WTC11 (cell line): Measurements from ENCODE around the gene OPCML. TPM values are rescaled to one million over a fixed set of nuclear protein-coding genes. Genes with fewer than 3 reads are reported as not detected.

Source experiments
- CBFB ChIP-seq: sonication (generic); formaldehyde crosslinking; IDR thresholded peaks from 2 replicates; pipeline ENCODE4 v1.8.1; 2022; ENCODE audit warnings: mild to moderate bottlenecking, low read depth, missing genetic modification reagents
- CREB1 ChIP-seq: sonication (generic); formaldehyde crosslinking; IDR thresholded peaks from 2 replicates; pipeline ENCODE4 v1.8.0; 2023; ENCODE audit warnings: mild to moderate bottlenecking, missing genetic modification reagents
- CREM ChIP-seq: sonication (generic); formaldehyde crosslinking; IDR thresholded peaks from 2 replicates; pipeline ENCODE4 v1.8.1; 2022; ENCODE audit warnings: mild to moderate bottlenecking, missing genetic modification reagents, moderate library complexity
- FOXP1 ChIP-seq: sonication (generic); formaldehyde crosslinking; IDR thresholded peaks from 2 replicates; pipeline ENCODE4 v1.8.0; 2022; ENCODE audit warnings: missing genetic modification reagents, mild to moderate bottlenecking, moderate library complexity, borderline replicate concordance
- GABPB1 ChIP-seq: sonication (generic); formaldehyde crosslinking; IDR thresholded peaks from 2 replicates; pipeline ENCODE4 v1.8.1; 2023; ENCODE audit warnings: mild to moderate bottlenecking, missing genetic modification reagents
- HMGA2 ChIP-seq: fragments of 250-450 bp; sonication (Bioruptor Pico); IDR thresholded peaks from 2 replicates; pipeline ENCODE4 v1.4.0; 2021; ENCODE audit warnings: mild to moderate bottlenecking, moderate library complexity
- JAZF1 ChIP-seq: fragments of 250-450 bp; sonication (Bioruptor Pico); IDR thresholded peaks from 2 replicates; pipeline ENCODE4 v1.9.0; 2021; ENCODE audit warnings: moderate library complexity, mild to moderate bottlenecking, inconsistent platforms
- JUN ChIP-seq: sonication (generic); formaldehyde crosslinking; IDR thresholded peaks from 2 replicates; pipeline ENCODE4 v1.8.0; 2023; ENCODE audit warnings: mild to moderate bottlenecking, missing genetic modification reagents
- NR1H2 ChIP-seq: sonication (generic); formaldehyde crosslinking; IDR thresholded peaks from 2 replicates; pipeline ENCODE4 v1.9.0; 2021; ENCODE audit warnings: mild to moderate bottlenecking, moderate library complexity, missing genetic modification reagents
- OVOL2 ChIP-seq: fragments of 250-450 bp; sonication (Bioruptor Pico); IDR thresholded peaks from 2 replicates; pipeline ENCODE4 v1.9.0; 2021; ENCODE audit warnings: mild to moderate bottlenecking, borderline replicate concordance
- SMAD3 ChIP-seq: sonication (generic); formaldehyde crosslinking; IDR thresholded peaks from 2 replicates; pipeline ENCODE4 v1.8.0; 2022; ENCODE audit warnings: missing genetic modification reagents, mild to moderate bottlenecking, borderline replicate concordance
- SMAD4 ChIP-seq: sonication (generic); formaldehyde crosslinking; IDR thresholded peaks from 2 replicates; pipeline ENCODE4 v1.8.0; 2022; ENCODE audit warnings: mild to moderate bottlenecking, missing genetic modification reagents
- ZNF121 ChIP-seq: sonication (generic); formaldehyde crosslinking; IDR thresholded peaks from 2 replicates; pipeline ENCODE4 v1.8.0; 2023; ENCODE audit warnings: missing genetic modification reagents
- ZNF138 ChIP-seq: sonication (generic); formaldehyde crosslinking; conservative IDR thresholded peaks from 2 replicates; pipeline ENCODE4 v1.8.1; 2022; ENCODE audit warnings: mild to moderate bottlenecking, moderate library complexity, missing genetic modification reagents
- ZNF232 ChIP-seq: sonication (generic); formaldehyde crosslinking; IDR thresholded peaks from 2 replicates; pipeline ENCODE4 v1.8.0; 2022; ENCODE audit warnings: mild to moderate bottlenecking, missing genetic modification reagents
- ZNF317 ChIP-seq: sonication (generic); formaldehyde crosslinking; IDR thresholded peaks from 2 replicates; pipeline ENCODE4 v1.8.1; 2023; ENCODE audit warnings: low read depth, mild to moderate bottlenecking, moderate library complexity, missing genetic modification reagents, borderline replicate concordance
- total RNA-seq: library from RNA; stranded (reverse); gene quantifications from 3 replicates; pipeline ENCODE4 v1.2.3, GENCODE V29; 2021
- TF ChIP-seq, protein P1 (sequence below): sonication (generic); formaldehyde crosslinking; conservative IDR thresholded peaks from 2 replicates; pipeline ENCODE4 v1.8.1; 2023; ENCODE audit warnings: mild to moderate bottlenecking, low read depth, missing genetic modification reagents, moderate library complexity
- TF ChIP-seq, protein P2 (sequence below): sonication (generic); formaldehyde crosslinking; IDR thresholded peaks from 2 replicates; pipeline ENCODE4 v1.8.1; 2023; ENCODE audit warnings: mild to moderate bottlenecking, missing genetic modification reagents, moderate library complexity
- TF ChIP-seq, protein P3 (sequence below): sonication (generic); formaldehyde crosslinking; IDR thresholded peaks from 2 replicates; pipeline ENCODE4 v1.8.1; 2023; ENCODE audit warnings: mild to moderate bottlenecking, missing genetic modification reagents, borderline replicate concordance
- TF ChIP-seq, protein P4 (sequence below): sonication (generic); formaldehyde crosslinking; IDR thresholded peaks from 2 replicates; pipeline ENCODE4 v1.8.0; 2023; ENCODE audit warnings: mild to moderate bottlenecking, missing genetic modification reagents
- TF ChIP-seq, protein P5 (sequence below): sonication (generic); formaldehyde crosslinking; IDR thresholded peaks from 2 replicates; pipeline ENCODE4 v1.8.1; 2022; ENCODE audit warnings: low read depth, missing genetic modification reagents, borderline replicate concordance
- TF ChIP-seq, protein P6 (sequence below): sonication (generic); formaldehyde crosslinking; IDR thresholded peaks from 2 replicates; pipeline ENCODE4 v1.8.1; 2023; ENCODE audit warnings: mild to moderate bottlenecking, missing genetic modification reagents, moderate library complexity
- TF ChIP-seq, protein P7 (sequence below): sonication (generic); formaldehyde crosslinking; IDR thresholded peaks from 2 replicates; pipeline ENCODE4 v1.8.1; 2023; ENCODE audit warnings: mild to moderate bottlenecking, moderate library complexity, missing genetic modification reagents

The OPCML gene
- total RNA-seq, 1 experiment from 2014 or later: 1.5 TPM

DNA sequence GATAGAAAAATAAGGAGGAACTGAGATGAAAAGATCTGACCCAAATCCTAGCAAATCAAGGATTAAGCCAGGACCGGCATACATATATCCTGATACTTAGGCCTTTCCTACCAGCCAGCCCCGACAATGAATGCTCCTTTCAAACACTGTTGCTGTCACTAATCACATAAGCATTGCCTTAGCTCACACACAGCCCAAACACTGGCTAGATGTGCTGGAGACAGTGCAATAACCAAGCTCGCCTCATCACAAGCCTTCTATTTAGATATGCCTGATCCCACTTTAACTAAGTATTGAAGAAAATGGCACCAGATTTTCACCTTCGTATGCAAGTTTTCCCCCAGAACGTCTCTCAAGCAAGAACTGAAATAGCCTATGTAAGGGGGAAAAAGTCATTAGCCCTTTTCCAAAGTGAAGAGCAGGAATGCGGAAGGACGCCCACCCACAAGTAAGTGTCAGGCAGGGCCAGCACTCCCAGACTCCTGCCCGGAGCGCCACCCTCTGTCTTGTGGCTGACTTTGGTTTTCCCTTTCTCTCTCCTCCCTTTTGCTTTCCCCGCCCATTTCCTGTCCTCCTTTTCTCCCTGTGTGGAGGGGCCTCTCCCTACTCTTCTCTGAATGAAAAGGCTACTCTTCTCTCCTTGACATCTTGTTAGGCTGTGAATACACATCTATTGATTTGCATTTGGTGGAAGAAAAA lies 8.9 kb upstream of the OPCML start (continued):
- TF ChIP-seq CBFB (CRISPR knock-in tag): no peak
- no peak for TF ChIP-seq FOXP1 (CRISPR knock-in tag)
- TF ChIP-seq, protein P1, sequence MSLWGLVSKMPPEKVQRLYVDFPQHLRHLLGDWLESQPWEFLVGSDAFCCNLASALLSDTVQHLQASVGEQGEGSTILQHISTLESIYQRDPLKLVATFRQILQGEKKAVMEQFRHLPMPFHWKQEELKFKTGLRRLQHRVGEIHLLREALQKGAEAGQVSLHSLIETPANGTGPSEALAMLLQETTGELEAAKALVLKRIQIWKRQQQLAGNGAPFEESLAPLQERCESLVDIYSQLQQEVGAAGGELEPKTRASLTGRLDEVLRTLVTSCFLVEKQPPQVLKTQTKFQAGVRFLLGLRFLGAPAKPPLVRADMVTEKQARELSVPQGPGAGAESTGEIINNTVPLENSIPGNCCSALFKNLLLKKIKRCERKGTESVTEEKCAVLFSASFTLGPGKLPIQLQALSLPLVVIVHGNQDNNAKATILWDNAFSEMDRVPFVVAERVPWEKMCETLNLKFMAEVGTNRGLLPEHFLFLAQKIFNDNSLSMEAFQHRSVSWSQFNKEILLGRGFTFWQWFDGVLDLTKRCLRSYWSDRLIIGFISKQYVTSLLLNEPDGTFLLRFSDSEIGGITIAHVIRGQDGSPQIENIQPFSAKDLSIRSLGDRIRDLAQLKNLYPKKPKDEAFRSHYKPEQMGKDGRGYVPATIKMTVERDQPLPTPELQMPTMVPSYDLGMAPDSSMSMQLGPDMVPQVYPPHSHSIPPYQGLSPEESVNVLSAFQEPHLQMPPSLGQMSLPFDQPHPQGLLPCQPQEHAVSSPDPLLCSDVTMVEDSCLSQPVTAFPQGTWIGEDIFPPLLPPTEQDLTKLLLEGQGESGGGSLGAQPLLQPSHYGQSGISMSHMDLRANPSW: no peak
- no peak for TF ChIP-seq HMGA2 (CRISPR knock-in tag)
- TF ChIP-seq, protein P2, sequence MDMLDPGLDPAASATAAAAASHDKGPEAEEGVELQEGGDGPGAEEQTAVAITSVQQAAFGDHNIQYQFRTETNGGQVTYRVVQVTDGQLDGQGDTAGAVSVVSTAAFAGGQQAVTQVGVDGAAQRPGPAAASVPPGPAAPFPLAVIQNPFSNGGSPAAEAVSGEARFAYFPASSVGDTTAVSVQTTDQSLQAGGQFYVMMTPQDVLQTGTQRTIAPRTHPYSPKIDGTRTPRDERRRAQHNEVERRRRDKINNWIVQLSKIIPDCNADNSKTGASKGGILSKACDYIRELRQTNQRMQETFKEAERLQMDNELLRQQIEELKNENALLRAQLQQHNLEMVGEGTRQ (CRISPR knock-in tag): no peak
- TF ChIP-seq ZNF138 (CRISPR knock-in tag): no peak
- no peak for TF ChIP-seq JUN (CRISPR knock-in tag)
- TF ChIP-seq, protein P3, sequence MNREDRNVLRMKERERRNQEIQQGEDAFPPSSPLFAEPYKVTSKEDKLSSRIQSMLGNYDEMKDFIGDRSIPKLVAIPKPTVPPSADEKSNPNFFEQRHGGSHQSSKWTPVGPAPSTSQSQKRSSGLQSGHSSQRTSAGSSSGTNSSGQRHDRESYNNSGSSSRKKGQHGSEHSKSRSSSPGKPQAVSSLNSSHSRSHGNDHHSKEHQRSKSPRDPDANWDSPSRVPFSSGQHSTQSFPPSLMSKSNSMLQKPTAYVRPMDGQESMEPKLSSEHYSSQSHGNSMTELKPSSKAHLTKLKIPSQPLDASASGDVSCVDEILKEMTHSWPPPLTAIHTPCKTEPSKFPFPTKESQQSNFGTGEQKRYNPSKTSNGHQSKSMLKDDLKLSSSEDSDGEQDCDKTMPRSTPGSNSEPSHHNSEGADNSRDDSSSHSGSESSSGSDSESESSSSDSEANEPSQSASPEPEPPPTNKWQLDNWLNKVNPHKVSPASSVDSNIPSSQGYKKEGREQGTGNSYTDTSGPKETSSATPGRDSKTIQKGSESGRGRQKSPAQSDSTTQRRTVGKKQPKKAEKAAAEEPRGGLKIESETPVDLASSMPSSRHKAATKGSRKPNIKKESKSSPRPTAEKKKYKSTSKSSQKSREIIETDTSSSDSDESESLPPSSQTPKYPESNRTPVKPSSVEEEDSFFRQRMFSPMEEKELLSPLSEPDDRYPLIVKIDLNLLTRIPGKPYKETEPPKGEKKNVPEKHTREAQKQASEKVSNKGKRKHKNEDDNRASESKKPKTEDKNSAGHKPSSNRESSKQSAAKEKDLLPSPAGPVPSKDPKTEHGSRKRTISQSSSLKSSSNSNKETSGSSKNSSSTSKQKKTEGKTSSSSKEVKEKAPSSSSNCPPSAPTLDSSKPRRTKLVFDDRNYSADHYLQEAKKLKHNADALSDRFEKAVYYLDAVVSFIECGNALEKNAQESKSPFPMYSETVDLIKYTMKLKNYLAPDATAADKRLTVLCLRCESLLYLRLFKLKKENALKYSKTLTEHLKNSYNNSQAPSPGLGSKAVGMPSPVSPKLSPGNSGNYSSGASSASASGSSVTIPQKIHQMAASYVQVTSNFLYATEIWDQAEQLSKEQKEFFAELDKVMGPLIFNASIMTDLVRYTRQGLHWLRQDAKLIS (CRISPR knock-in tag): no peak
- TF ChIP-seq ZNF232 (CRISPR knock-in tag): 0 out of 2 replicates have a peak, but pooled peaks have one; percentile 45
- no peak for TF ChIP-seq CREM (CRISPR knock-in tag)
- TF ChIP-seq ZNF317 (CRISPR knock-in tag): no peak
- no peak for TF ChIP-seq NR1H2 (CRISPR knock-in tag)
- TF ChIP-seq, protein P4, sequence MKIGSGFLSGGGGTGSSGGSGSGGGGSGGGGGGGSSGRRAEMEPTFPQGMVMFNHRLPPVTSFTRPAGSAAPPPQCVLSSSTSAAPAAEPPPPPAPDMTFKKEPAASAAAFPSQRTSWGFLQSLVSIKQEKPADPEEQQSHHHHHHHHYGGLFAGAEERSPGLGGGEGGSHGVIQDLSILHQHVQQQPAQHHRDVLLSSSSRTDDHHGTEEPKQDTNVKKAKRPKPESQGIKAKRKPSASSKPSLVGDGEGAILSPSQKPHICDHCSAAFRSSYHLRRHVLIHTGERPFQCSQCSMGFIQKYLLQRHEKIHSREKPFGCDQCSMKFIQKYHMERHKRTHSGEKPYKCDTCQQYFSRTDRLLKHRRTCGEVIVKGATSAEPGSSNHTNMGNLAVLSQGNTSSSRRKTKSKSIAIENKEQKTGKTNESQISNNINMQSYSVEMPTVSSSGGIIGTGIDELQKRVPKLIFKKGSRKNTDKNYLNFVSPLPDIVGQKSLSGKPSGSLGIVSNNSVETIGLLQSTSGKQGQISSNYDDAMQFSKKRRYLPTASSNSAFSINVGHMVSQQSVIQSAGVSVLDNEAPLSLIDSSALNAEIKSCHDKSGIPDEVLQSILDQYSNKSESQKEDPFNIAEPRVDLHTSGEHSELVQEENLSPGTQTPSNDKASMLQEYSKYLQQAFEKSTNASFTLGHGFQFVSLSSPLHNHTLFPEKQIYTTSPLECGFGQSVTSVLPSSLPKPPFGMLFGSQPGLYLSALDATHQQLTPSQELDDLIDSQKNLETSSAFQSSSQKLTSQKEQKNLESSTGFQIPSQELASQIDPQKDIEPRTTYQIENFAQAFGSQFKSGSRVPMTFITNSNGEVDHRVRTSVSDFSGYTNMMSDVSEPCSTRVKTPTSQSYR (CRISPR knock-in tag): no peak
- TF ChIP-seq JAZF1 (CRISPR knock-in tag): no peak
- TF ChIP-seq OVOL2: no peak
- no peak for TF ChIP-seq CREB1 (CRISPR knock-in tag)
- TF ChIP-seq GABPB1 (CRISPR knock-in tag): no peak
- TF ChIP-seq SMAD3 (CRISPR knock-in tag): no peak
- no peak for TF ChIP-seq SMAD4 (CRISPR knock-in tag)
- TF ChIP-seq, protein P5, sequence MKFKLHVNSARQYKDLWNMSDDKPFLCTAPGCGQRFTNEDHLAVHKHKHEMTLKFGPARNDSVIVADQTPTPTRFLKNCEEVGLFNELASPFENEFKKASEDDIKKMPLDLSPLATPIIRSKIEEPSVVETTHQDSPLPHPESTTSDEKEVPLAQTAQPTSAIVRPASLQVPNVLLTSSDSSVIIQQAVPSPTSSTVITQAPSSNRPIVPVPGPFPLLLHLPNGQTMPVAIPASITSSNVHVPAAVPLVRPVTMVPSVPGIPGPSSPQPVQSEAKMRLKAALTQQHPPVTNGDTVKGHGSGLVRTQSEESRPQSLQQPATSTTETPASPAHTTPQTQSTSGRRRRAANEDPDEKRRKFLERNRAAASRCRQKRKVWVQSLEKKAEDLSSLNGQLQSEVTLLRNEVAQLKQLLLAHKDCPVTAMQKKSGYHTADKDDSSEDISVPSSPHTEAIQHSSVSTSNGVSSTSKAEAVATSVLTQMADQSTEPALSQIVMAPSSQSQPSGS: no peak
- TF ChIP-seq, protein P6, sequence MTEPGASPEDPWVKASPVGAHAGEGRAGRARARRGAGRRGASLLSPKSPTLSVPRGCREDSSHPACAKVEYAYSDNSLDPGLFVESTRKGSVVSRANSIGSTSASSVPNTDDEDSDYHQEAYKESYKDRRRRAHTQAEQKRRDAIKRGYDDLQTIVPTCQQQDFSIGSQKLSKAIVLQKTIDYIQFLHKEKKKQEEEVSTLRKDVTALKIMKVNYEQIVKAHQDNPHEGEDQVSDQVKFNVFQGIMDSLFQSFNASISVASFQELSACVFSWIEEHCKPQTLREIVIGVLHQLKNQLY (CRISPR knock-in tag): no peak
- TF ChIP-seq, protein P7, sequence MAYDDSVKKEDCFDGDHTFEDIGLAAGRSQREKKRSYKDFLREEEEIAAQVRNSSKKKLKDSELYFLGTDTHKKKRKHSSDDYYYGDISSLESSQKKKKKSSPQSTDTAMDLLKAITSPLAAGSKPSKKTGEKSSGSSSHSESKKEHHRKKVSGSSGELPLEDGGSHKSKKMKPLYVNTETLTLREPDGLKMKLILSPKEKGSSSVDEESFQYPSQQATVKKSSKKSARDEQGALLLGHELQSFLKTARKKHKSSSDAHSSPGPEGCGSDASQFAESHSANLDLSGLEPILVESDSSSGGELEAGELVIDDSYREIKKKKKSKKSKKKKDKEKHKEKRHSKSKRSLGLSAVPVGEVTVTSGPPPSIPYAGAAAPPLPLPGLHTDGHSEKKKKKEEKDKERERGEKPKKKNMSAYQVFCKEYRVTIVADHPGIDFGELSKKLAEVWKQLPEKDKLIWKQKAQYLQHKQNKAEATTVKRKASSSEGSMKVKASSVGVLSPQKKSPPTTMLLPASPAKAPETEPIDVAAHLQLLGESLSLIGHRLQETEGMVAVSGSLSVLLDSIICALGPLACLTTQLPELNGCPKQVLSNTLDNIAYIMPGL (CRISPR knock-in tag): no peak
- peak; percentile 95 for TF ChIP-seq ZNF121 (CRISPR knock-in tag)
